ENCODE measurements around the gene HSD17B1. TPM values are rescaled to one million over a fixed set of nuclear protein-coding genes. Genes with fewer than 3 reads are reported as not detected.
A peak's percentile ranks its signal among the peaks of the same experiment; 100 is the strongest.

The HSD17B1 gene
- total and polyA plus RNA-seq, 2 of the 13 experiments (the other 11 are each of a cell fraction or from before 2014, with no cell fraction given): 0.54 to 0.93 TPM

DNA sequence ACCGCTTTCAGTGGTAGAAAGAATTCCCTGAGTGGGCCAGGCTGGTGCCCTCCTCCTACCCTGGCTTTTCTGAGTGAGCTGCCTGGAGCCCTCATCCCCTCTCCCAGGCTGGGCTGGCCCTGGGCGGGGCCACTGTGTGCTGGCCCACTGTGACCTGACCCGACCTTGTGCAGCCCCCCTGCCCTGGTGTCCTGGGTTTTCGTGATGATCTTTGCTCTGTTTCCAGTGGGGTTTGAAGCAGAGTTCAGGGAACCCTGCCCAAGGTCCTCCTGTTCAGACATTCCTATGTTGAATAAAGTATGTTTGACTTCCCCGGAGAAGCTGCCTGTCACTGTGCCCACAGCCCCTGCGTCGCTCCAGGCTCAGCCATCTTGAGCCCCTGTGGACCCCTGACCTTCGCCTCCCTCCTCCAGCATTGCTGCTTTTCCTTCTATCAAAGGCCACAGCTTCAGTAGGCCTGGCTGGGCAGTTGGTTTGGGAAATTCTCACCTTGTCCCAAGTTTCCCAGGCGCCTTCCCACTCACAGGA is 30.4 kb upstream of the HSD17B1 start (continued):
- TF ChIP-seq, protein P1, sequence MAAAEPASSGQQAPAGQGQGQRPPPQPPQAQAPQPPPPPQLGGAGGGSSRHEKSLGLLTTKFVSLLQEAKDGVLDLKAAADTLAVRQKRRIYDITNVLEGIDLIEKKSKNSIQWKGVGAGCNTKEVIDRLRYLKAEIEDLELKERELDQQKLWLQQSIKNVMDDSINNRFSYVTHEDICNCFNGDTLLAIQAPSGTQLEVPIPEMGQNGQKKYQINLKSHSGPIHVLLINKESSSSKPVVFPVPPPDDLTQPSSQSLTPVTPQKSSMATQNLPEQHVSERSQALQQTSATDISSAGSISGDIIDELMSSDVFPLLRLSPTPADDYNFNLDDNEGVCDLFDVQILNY (CRISPR knock-in tag; conservative IDR thresholded peaks at IDR 0.05): no peak
- TF ChIP-seq TBX2 (CRISPR knock-in tag; IDR thresholded peaks at IDR 0.05; ENCODE audit: borderline replicate concordance) (peak; percentile 25; the same call in 1 of the 2 replicates), KLF9 (CRISPR knock-in tag; IDR thresholded peaks at IDR 0.05; ENCODE audit: low read depth) (no peak), REPIN1 (CRISPR knock-in tag; IDR thresholded peaks at IDR 0.05; ENCODE audit: borderline replicate concordance, low read depth) (no peak), U2AF1 (optimal IDR thresholded peaks at IDR 0.05; ENCODE audit: low read depth, low read length) (no peak), RARA (CRISPR knock-in tag; IDR thresholded peaks at IDR 0.05) (peak; percentile 87), THRA (CRISPR knock-in tag; IDR thresholded peaks at IDR 0.05; ENCODE audit: borderline replicate concordance) (peak; percentile 99), ZNF260 (CRISPR knock-in tag; IDR thresholded peaks at IDR 0.05; ENCODE audit: borderline replicate concordance, low read depth) (no peak), HDAC1 (CRISPR knock-in tag; IDR thresholded peaks at IDR 0.05) (peak; percentile 41; the same call in 1 of the 2 replicates), ZFP62 (CRISPR knock-in tag; IDR thresholded peaks at IDR 0.05) (no peak), ZNF282 (IDR thresholded peaks at IDR 0.05; ENCODE audit: partially characterized antibody) (no peak), ZSCAN12 (CRISPR knock-in tag; IDR thresholded peaks at IDR 0.05) (no peak), NCOA1 (CRISPR knock-in tag; IDR thresholded peaks at IDR 0.05) (0 out of 2 replicates have a peak, but pooled peaks have one; percentile 28), ZNF280D (CRISPR knock-in tag; IDR thresholded peaks at IDR 0.05) (no peak), SMYD3 (CRISPR knock-in tag; IDR thresholded peaks at IDR 0.05) (no peak), ZBTB7A (CRISPR knock-in tag; IDR thresholded peaks at IDR 0.05) (peak; percentile 95), HDAC2 (CRISPR knock-in tag; IDR thresholded peaks at IDR 0.05) (peak; percentile 61; the same call in 1 of the 2 replicates), HBP1 (CRISPR knock-in tag; IDR thresholded peaks at IDR 0.05; ENCODE audit: low read depth) (no peak), ZNF354B (CRISPR knock-in tag; IDR thresholded peaks at IDR 0.05) (no peak), ZNF510 (CRISPR knock-in tag; IDR thresholded peaks at IDR 0.05; ENCODE audit: low read depth) (no peak)
